Retinal pigment epithelial cell (primary cell): ENCODE measurements around the gene R3HDML.
"Not testable (repeated sequence)": the region's sequence is repeated elsewhere in the genome, so short reads cannot be mapped to it uniquely, and the experiment has no call there.

Source experiments
- DNase-seq: peaks from one replicate; pipeline ENCODE4 v3.0.0-alpha.2; 2010; ENCODE audit warnings: low read depth
- H3K4me3 ChIP-seq: 2 replicates; pipeline ENCODE4 v1.5.1; 2011; ENCODE audit warnings: mild to moderate bottlenecking, low read length, control low read depth, moderate library complexity
- CTCF ChIP-seq: conservative IDR thresholded peaks from 2 replicates; pipeline ENCODE4 v1.5.1; 2011; ENCODE audit warnings: low read depth, low read length, control low read depth, inconsistent platforms

The R3HDML gene

GRCh38 chr20:44344723-44345122 is 7.9 kb downstream of the R3HDML start:
- TF ChIP-seq CTCF: no peak
- no peak overlapping the region for H3K4me3 ChIP-seq
- no peak for DNase-seq

GRCh38 chr20:44345147-44345546 is 8.3 kb downstream of the R3HDML start:
- no peak overlapping the region for H3K4me3 ChIP-seq
- TF ChIP-seq CTCF: no peak
- DNase-seq: no peak

GRCh38 chr20:44345941-44346340 is 9.1 kb downstream of the R3HDML start:
- H3K4me3 ChIP-seq, DNase-seq: not testable (repeated sequence)

- no peak for TF ChIP-seq CTCF
- no peak overlapping the region for H3K4me3 ChIP-seq
- no peak for DNase-seq
Observed at GRCh38 chr20:44348168-44348659, 11.4 kb downstream of the R3HDML start.

- no peak for TF ChIP-seq CTCF
- no peak for DNase-seq
- H3K4me3 ChIP-seq: no peak overlapping the region
Observed at GRCh38 chr20:44349349-44349748, 12.5 kb downstream of the R3HDML start.

DNA sequence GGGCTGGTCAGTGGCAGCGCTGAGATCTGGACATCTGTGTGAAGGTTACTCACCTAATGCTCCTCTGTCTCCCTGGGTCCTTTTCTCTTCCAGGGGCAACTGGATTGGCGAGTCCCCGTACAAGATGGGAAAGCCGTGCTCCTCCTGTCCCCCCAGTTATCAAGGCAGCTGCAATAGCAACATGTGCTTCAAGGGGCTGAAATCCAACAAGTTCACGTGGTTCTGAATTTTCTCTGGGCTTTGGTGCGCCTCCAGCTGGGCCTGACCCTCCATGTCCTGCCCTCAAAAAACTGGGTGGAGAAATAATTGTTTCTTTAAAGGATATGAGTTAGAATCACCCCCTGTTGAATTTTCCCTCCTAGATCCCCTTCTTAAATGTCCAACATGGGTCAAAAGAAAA is 13.7 kb downstream of the R3HDML start:
- no peak for TF ChIP-seq CTCF
- H3K4me3 ChIP-seq: no peak overlapping the region

DNA sequence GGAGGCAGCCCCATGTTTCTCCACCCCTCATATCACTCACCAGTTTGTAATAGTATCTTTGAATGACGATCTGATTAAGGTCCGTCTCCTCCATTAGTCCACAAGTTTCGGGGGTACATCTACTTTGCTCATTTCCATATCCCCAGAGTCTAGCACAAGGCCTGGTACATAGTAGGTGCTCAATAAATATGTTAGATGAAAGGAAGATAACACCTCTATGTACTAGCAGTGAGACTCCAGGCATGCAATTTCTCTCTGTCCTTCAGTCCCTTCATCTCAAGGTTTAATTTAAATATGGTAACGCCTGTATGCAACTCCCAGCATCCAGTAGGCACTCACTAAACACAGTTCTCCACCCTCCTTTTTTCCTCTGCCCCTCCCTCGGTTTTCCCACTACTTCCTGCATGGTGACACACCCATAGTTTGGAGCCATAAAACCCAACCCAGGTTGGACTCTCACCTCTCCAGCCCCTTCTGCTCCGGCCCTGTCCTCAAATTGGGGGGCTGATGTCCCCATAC is 18.2 kb downstream of the R3HDML start:
- no peak for DNase-seq
- H3K4me3 ChIP-seq: no peak overlapping the region
- no peak for TF ChIP-seq CTCF

More for the DNA sequence above, 13.7 kb downstream of the R3HDML start:
- DNase-seq: no peak
